GM21526 (cell line): Measurements from ENCODE around the gene MGMT.

Experiments
- ATAC-seq: cut with Tn5 transposase; IDR thresholded peaks from one replicate; pipeline ENCODE4 v1.9.1; 2021; ENCODE audit warnings: moderate library complexity; ENCODE audit not compliant: unreplicated experiment, low FRiP score

Gene MGMT

GRCh38 chr10:129744134-129745111, 277.4 kb downstream of the MGMT start:
- ATAC-seq, result no peak

GRCh38 chr10:129745186-129745750, 278.2 kb downstream of the MGMT start:
- no peak for ATAC-seq

GRCh38 chr10:129754211-129755050, 287.4 kb downstream of the MGMT start:
- no peak for ATAC-seq

- ATAC-seq, result no peak
Measured at GRCh38 chr10:129755158-129755591, 288.1 kb downstream of the MGMT start.

- no peak for ATAC-seq
Measured at GRCh38 chr10:129755621-129756020, 288.6 kb downstream of the MGMT start.

- no peak for ATAC-seq
Measured at GRCh38 chr10:129756912-129757901, 290.2 kb downstream of the MGMT start.

GRCh38 chr10:129758207-129759021, 291.4 kb downstream of the MGMT start:
- no peak for ATAC-seq

GRCh38 chr10:129759214-129760002, 292.4 kb downstream of the MGMT start:
- no peak for ATAC-seq

- ATAC-seq, result no peak
Measured at GRCh38 chr10:129760003-129760315, 292.9 kb downstream of the MGMT start.

GRCh38 chr10:129760416-129760815, 293.4 kb downstream of the MGMT start:
- ATAC-seq, result no peak

- ATAC-seq, result no peak
Measured at GRCh38 chr10:129761197-129761972, 294.3 kb downstream of the MGMT start.

GRCh38 chr10:129761981-129762956, 295.2 kb downstream of the MGMT start:
- ATAC-seq, result no peak

GRCh38 chr10:129764011-129764900, 297.2 kb downstream of the MGMT start:
- no peak for ATAC-seq

- ATAC-seq, result no peak
Measured at GRCh38 chr10:129764901-129765663, 298.0 kb downstream of the MGMT start.
